GM18499 (cell line): ENCODE measurements around the gene REELD1.

Experiments
- ATAC-seq: cut with Tn5 transposase; IDR thresholded peaks from one replicate; pipeline ENCODE4 v1.9.1; 2021; ENCODE audit warnings: moderate number of reproducible peaks; ENCODE audit not compliant: insufficient read depth, unreplicated experiment

REELD1 gene

GRCh38 chr4:146222313-146222712, 8.0 kb downstream of the REELD1 start:
- no peak for ATAC-seq

GRCh38 chr4:146224326-146224966, 10.1 kb downstream of the REELD1 start:
- ATAC-seq, result no peak

DNA sequence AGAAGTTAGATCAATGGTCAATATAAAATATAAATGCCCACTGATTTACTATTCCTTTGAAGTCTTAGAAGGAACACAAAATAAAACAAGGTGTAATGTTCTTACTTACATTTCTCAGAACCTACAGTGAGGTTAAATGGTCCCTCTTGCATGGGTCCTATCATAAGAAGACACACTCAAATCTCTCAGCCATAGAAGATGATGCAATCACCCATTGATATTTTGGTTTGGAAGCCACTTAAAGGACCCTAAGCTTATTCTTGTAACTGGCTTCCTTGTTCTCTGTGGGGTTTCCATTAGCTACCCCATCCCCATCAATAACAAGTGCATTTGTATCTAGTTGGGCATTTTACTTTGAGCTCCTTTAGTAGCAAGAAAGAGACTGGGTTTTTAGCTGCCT, 15.1 kb downstream of the REELD1 start:
- ATAC-seq, result no peak

DNA sequence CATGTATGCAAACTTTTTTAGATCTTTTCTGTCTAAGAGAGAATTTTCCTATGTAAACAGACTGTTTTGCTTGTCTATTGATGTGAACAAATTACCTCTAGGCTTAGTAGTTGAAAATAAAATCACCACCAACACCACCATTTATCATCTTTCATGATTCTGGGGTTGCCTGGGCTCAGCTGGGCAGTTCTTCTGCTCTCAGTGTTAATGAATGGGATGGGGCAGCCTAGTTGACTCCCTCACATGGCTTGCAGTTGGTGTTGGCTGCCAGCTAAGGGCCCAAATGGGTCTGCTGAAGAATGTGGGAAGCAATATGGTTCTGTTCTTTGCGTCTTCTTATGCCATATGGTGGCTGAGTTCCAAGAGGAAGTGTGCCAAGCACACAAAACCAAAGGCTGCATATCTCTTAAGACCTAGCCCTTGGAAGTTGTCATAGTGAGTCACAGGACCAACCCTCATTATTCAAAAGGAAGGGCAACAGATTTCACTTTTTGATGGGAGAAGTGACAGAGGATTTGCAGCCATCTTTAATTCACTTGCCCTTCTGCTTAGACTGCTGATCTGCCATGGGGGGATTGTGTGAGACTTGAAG, 17.9 kb downstream of the REELD1 start:
- ATAC-seq, result no peak

DNA sequence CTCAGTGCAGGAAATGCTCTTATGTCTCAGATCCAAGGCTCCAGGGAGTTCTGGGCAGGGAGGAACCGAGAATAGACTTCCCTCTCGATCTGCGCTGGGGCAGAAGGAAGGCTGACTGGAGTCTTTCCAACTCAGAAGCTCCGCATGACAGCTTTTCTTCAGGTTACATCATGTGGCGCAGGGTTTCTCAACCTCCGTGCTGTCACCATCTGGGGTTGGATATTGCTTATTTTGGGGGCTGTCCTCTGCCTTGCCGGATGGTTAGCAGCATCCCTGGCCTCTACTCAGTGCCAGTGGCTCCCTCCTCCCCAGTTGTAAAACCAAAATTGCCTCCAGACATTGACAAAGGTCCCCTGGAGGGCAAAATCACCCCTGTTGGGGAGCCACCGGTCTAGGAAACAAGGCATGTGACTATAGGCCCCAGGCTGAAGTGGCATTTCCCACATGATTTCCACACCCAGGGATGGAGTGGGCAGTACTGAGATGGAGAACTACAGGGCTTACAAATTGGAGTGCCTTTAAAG, 21.4 kb downstream of the REELD1 start:
- no peak for ATAC-seq

- no peak for ATAC-seq
These were observed 21.9 kb downstream of the REELD1 start for GRCh38 chr4:146236216-146236615.

GRCh38 chr4:146237092-146237491, 22.8 kb downstream of the REELD1 start:
- no peak for ATAC-seq

DNA sequence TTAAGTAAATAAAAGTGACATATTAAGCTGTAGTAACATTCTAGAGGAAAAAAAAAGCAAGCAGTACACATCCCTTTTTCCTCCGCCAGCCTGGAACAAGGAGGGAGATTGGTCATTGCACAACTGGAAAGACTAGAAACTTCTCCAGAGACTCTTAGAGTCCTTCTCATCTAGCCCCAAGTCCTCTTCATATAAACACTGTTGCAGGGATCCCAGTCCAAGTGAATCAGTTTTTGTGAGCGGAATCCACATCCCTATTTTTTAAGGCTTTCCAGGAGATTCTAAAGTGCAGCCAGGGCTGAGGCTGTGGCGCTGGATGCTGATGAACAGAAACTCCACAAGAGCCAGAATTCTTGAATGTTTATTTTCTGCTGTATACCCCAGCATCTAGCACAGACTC, 23.8 kb downstream of the REELD1 start:
- ATAC-seq, result no peak

DNA sequence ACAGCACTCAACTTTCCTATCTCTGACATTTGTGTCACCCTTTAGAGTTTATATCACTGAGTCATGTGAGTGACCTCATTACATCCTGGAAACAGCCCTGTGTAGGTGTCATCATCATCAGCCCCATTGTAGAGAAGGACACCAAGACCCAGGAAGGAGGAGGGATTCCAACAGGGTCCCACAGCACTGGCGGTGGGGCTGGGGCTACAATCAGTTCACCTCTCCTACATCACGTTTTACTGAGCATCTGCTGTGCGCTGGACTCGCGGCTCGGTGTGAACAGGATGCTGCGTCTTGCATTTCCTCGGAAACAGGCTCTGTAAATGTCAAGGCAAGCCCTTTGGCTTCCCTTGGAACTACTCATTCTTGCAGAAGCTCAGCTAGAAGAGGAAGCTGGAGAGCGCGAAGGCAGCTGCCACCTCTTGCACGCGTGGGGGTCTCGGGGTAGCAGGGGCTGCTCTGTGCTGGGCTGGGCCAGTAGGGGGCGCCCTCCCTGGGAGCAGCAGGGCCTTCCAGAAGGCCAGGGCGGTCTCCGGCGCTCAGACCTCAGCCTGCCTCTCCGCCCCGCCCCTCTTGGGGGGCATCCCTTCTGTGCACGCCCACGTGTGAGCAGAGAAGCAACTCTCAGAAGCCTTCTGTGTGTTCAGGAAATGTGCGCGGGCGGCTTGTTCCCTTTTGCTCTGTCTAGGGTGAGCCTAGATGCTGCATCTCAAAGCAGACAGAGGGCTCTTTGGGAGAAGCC, 29.0 kb downstream of the REELD1 start:
- ATAC-seq, result peak; percentile 79

- no peak for ATAC-seq
These were observed 29.5 kb downstream of the REELD1 start for GRCh38 chr4:146243883-146244277.

GRCh38 chr4:146244496-146244895, 30.2 kb downstream of the REELD1 start:
- no peak for ATAC-seq

GRCh38 chr4:146245246-146245645, 30.9 kb downstream of the REELD1 start:
- ATAC-seq, result no peak

GRCh38 chr4:146245850-146246249, 31.5 kb downstream of the REELD1 start:
- ATAC-seq, result no peak

GRCh38 chr4:146246381-146246780, 32.0 kb downstream of the REELD1 start:
- no peak for ATAC-seq

GRCh38 chr4:146247356-146247755, 33.0 kb downstream of the REELD1 start:
- no peak for ATAC-seq

GRCh38 chr4:146252969-146253611, 38.8 kb downstream of the REELD1 start:
- ATAC-seq, result no peak

DNA sequence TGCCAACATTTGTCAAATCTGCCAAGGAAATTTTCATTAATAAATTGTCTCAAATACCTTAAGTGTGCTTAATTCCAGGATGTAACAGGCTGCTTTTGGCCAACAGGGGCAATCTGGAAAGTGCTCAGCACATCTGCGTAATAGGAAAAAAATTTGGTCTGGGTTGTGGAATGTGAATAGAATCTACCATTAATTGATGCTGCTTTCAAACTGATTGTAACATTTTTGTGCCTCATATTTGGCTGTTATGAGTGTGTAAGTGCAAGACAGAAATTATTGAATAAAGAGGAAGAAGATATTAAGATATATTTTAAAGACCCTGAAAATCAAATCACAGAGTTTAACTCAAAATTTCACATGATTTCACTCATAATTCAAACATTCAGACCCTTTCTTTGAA, 41.1 kb downstream of the REELD1 start:
- ATAC-seq, result no peak

GRCh38 chr4:146255874-146256273, 41.5 kb downstream of the REELD1 start:
- ATAC-seq, result no peak

DNA sequence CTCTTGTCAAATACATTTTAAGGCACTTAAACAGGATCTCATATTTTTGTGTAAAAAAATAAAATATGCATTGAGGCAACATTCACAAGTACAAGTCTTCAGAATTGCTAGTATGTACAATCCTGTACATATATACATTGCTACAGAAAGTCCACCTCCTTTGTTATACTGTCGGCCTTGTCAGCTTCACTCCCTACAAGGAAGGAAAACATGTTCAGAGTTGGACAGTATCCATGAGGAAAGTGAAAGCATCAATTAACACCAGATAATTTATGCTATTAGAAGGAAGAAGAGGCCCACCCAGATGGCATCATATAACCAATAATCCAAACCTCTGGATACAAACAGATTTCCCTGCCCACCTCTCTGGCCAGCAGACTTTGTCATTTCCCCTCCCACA, 42.0 kb downstream of the REELD1 start:
- ATAC-seq, result no peak

- ATAC-seq, result no peak
These were observed 43.2 kb downstream of the REELD1 start for GRCh38 chr4:146257511-146257910.

DNA sequence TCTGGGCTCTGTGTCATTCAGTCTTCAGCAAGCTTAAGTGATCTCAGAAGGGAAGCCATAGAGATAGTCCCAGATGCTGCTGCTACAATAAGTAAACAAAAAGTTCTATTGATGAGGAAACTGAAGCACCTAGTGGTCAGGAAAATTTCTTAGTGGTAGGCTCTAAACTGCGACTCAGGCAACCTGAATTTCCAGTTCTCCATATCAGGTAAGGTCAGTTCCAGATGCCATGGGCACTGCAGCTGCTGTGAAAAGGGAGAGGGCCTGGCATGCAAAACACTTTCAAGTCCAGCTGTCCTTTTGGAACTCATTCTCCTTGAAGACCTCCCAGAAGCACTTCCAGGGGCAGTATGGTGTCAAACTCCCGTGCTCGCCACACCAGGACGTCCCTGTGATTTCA, 46.2 kb downstream of the REELD1 start:
- ATAC-seq, result no peak
